Thoracic aorta (tissue), 2 donors: ENCODE measurements around the gene FAM171A1. TPM values are rescaled to one million over a fixed set of nuclear protein-coding genes. Genes with fewer than 3 reads are reported as not detected.
A peak's percentile ranks its signal among the peaks of the same experiment; 100 is the strongest.

ENCODE experiments used
- ATAC-seq: fragments of 150-250 bp; one replicate; pipeline ENCODE4 v1.8.0; 2017; ENCODE audit warnings: low read depth; ENCODE audit not compliant: insufficient number of reproducible peaks, low FRiP score
- DNase-seq: peaks from one replicate; pipeline ENCODE4 v3.0.0-alpha.2; 2020; ENCODE audit warnings: low spot score
- H3K27ac ChIP-seq, 2 donors: fragments of 200-600 bp; sonication (generic); 1 replicate in 1 of 2; 2 replicates in 1 of 2; pipeline ENCODE4 v1.5.1; 2016; ENCODE audit warnings: mild to moderate bottlenecking in 2 of 2, moderate library complexity in 2 of 2
- H3K27me3 ChIP-seq: fragments of 200-600 bp; sonication (generic); replicated peaks from 2 replicates; pipeline ENCODE4 v1.6.0; 2016; ENCODE audit warnings: mild to moderate bottlenecking; ENCODE audit not compliant: insufficient read depth
- H3K36me3 ChIP-seq: fragments of 200-600 bp; sonication (generic); one replicate; pipeline ENCODE4 v1.5.1; 2016
- H3K4me1 ChIP-seq, 2 donors: fragments of 200-600 bp; sonication (generic); 1 replicate in 1 of 2; 2 replicates in 1 of 2; pipeline versions ENCODE4 v1.5.1 to v1.6.0; 2016; ENCODE audit warnings: low read depth in 2 of 2, mild to moderate bottlenecking in 1 of 2; ENCODE audit not compliant: control insufficient read depth in 1 of 2
- H3K4me3 ChIP-seq: fragments of 200-600 bp; sonication (generic); 2 replicates; pipeline ENCODE4 v1.5.1; 2016; ENCODE audit warnings: mild to moderate bottlenecking
- H3K9me3 ChIP-seq: fragments of 200-600 bp; sonication (generic); 2 replicates; pipeline ENCODE4 v1.5.1; 2016
- CTCF ChIP-seq: fragments of 200-600 bp; sonication (generic); IDR thresholded peaks from one replicate; pipeline ENCODE4 v1.5.1; 2019; ENCODE audit warnings: antibody characterized with exemption
- total RNA-seq, 2 donors: library from RNA; depleted of rRNA; stranded (reverse); fragments of >200 nt; gene quantifications; one replicate each; pipeline versions ENCODE4 v1.1.0 to v1.2.3, GENCODE V29; 2016

FAM171A1 gene
- total RNA-seq, 2 donors from 2014 or later = 14.8 to 28.7 TPM

- no peaks in the 10 kb centered on the region for H3K27me3 ChIP-seq
- no peaks in the 10 kb centered on the region for H3K9me3 ChIP-seq
- H3K4me3 ChIP-seq = no peak overlapping the region
- ATAC-seq (no peak), DNase-seq (no peak)
- TF ChIP-seq CTCF = no peak
- H3K27ac ChIP-seq = no peak overlapping the region
- H3K36me3 ChIP-seq = no peaks in the 10 kb centered on the region
- H3K4me1 ChIP-seq = no peaks in the 10 kb centered on the region
These were observed 194.8 kb downstream of the FAM171A1 start for GRCh38 chr10:15176269-15176668.

GRCh38 chr10:15175587-15175986 is 195.5 kb downstream of the FAM171A1 start:
- H3K27ac ChIP-seq = no peak overlapping the region
- ATAC-seq = no peak
- TF ChIP-seq CTCF = no peak
- no peak overlapping the region for H3K4me3 ChIP-seq
- DNase-seq = no peak
- no peaks in the 10 kb centered on the region for H3K4me1 ChIP-seq
- H3K9me3 ChIP-seq = no peaks in the 10 kb centered on the region
- no peaks in the 10 kb centered on the region for H3K36me3 ChIP-seq
- H3K27me3 ChIP-seq = no peaks in the 10 kb centered on the region

DNA sequence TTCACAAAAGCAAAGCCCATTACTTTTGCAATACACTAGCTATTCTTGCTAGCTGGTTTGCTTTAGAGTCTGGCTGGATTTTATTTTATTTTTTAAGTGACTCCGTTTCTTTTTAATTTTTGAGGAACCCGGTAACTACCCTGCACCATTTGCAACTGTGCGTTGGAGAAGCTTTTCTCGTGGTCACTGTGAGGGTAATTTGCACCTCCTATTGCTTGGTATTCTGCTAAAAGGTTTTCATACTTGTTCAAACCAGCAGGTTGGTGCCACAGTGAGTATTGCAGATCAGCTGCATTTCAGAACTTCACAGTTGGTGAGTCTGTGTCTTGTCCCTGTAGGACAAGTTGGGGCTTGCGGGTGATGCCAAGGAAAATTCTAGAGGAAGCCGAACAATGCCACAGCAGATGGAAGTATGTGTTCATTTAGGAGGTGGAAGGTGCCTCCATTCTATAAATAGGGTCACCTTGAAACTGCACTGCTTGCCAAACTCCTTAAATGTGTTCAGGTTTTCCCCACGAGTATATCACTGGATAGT is 198.7 kb downstream of the FAM171A1 start:
- no peak for DNase-seq
- H3K27me3 ChIP-seq = no peaks in the 10 kb centered on the region
- H3K4me3 ChIP-seq = no peak overlapping the region
- H3K36me3 ChIP-seq = no peaks in the 10 kb centered on the region
- peaks cover 2 to 15% of the 10 kb centered on the region in 2 donors for H3K4me1 ChIP-seq
- H3K27ac ChIP-seq = no peak overlapping the region
- H3K9me3 ChIP-seq = no peaks in the 10 kb centered on the region
- no peak for ATAC-seq
- TF ChIP-seq CTCF = no peak

- H3K27ac ChIP-seq = no peak overlapping the region
- peak overlapping the region; percentile 65 for H3K4me3 ChIP-seq
- H3K9me3 ChIP-seq = no peaks in the 10 kb centered on the region
- TF ChIP-seq CTCF = no peak
- DNase-seq (no peak), ATAC-seq (no peak)
- no peaks in the 10 kb centered on the region for H3K27me3 ChIP-seq
- H3K4me1 ChIP-seq = peaks cover 9 to 33% of the 10 kb centered on the region in 2 donors
- H3K36me3 ChIP-seq = no peaks in the 10 kb centered on the region
These were observed 201.3 kb downstream of the FAM171A1 start for GRCh38 chr10:15169555-15170401.

- peak; percentile 94 for ATAC-seq
- Histone ChIP-seq H3K4me3 (peak overlapping the region; percentile 65), H3K27ac (no peak overlapping the region), H3K9me3 (no peaks in the 10 kb centered on the region), H3K27me3 (no peaks in the 10 kb centered on the region), H3K4me1 (peaks cover 9 to 33% of the 10 kb centered on the region in 2 donors), H3K36me3 (no peaks in the 10 kb centered on the region)
- DNase-seq = peak; percentile 88
- no peak for TF ChIP-seq CTCF
These were observed 202.1 kb downstream of the FAM171A1 start for GRCh38 chr10:15168786-15169554.
